GM12892 (cell line): ENCODE data around the gene NEK8.

Experiments used
- POLR2AphosphoS5 ChIP-seq: IDR thresholded peaks from 2 replicates; pipeline ENCODE4 v1.6.1; 2011; ENCODE audit warnings: low read depth, low read length, control low read depth
- TAF1 ChIP-seq: IDR thresholded peaks from 2 replicates; pipeline ENCODE4 v1.6.1; 2011; ENCODE audit warnings: low read depth, mild to moderate bottlenecking, control low read depth, low read length, borderline replicate concordance

DNA sequence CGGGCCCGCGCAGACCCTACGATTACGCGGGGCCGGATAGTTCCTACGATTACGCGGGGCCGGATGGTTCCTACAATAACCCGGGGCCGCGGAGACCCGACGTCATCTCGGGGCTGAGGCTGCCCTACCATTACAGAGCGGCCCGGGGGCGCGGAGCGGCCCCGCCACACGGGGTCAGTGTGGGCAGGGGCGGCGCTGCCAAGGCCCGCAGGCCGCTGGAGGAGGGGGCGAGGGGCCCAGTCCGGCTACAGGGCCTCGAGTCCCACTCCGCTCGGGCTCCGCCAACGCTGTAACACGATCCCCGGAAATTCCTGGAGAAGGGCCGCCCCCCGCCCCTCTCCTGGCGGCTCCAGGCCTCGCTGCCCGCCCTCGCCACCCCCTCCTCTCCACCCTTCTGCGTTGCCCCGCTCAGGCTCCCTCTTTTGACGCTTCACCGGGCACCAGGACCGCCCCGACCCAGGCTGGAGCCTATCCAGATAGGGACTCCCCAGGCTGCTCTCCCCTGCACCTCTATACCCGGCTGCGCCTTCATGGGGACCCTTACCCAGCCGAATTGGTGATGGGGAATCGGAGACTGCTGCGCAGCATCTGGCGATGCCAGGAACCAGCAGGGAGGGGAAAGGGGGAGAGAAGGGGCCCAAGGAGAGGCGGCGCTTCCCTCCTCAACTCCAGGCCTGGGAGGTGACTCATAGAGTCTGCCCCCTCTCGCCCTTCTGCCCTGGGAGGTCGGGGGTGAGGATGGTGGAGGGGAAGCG is 10.8 kb upstream of the NEK8 start, which contains the start of gene RAB34:
- TF ChIP-seq POLR2AphosphoS5 (no peak), TAF1 (no peak)
